Measurements from ENCODE around the gene SDC3.

Gene SDC3

DNA sequence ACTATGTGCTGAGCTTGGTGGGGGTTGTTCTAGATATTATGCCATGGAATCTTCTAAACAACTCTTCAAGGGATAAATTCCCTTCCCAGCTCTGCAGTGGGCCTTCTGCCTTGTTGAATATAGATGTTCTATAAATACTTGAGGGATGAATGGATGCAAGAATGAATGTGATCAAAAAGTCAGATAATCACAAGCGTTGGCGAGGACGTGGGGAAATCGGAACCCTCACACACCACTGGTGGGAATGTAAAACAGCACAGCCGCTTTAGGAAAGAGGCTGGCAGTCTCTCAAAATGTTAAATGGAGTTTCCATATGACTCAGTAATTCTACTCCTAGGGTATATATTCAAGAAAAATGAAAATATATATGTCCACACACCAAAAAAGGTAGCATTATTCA, 19.0 kb downstream of the SDC3 start:
- no peak for DNase-seq (ENCODE audit: low read depth, low spot score)

DNA sequence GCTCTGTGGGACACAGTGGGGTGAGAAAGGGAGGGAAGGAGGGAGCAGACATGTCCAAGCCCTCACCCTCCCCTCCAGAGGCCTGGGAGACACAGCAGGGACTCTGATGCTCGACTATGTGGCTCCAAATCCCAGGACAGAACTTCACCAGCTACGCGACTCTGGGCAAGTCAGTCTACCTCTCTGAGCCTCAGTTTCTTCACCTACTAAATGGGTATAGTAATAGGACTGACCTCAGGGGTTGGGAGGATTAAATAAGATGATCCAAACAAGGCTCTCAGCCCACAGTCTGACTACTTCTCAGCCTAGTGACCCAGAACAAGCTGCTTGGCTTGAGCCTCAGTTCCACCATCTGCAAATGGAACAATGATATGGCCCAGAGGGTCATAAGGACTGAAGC, 19.6 kb downstream of the SDC3 start:
- DNase-seq (ENCODE audit: low read depth, low spot score), result no peak

DNA sequence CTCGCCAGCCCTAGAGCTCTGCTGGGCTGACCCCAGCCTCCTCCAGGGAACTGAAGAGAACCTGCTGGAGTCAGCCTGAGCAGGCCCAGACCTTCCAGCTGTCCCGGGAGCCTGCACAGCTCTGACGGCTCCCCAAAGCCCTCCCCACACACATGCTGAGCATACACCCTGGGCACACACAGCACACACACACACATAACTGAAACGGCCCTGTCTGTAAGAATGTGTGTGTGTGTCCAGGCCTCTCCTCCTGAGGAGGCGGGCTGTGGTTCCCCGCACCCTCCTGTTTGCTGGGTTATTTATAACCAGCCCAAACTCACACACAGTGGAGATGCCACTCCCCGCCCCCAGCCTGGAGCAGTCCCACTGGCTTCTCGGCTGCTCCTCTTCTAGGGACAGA, 20.2 kb downstream of the SDC3 start:
- no peak for DNase-seq (ENCODE audit: low read depth, low spot score)

DNA sequence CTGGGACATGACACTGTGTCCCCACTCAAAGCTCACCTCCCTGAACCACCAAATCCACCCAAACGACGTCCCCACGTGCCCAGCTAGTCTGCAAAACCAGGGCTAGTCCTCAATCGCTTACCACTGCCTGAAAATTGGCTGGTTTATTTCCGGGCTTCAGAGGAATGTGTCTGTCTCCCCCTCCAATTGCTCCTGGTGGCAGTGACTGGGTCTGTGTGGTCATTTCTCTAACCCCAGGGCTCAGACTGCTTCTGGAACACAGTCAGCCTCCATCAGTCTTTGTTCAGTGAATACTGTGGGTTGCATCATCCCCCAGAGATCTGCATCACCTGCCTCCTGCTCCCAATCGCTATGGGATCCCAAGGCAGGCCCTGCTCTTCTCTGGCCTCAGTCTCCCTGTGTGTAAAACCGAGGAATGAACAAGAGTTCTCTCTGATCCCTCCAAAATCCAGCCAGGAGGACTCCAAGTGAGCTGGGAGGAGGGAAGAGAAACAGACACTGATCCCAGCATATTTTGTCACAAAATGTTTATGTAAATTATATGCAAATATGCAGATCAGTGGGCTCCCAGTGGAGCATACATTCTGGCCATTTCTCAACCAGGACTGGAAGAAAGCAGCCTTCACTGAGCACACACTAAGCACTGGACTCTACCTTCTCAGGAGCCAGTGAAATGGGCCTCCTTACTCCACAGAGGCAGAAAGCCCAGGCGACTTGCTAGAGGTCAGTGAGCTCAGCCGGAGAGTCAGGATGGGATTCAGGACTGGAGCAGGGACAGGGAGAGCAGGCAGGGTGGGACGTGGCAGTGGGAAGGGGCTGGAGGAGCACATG, 20.9 kb downstream of the SDC3 start:
- DNase-seq (ENCODE audit: low read depth, low spot score), result no peak

DNA sequence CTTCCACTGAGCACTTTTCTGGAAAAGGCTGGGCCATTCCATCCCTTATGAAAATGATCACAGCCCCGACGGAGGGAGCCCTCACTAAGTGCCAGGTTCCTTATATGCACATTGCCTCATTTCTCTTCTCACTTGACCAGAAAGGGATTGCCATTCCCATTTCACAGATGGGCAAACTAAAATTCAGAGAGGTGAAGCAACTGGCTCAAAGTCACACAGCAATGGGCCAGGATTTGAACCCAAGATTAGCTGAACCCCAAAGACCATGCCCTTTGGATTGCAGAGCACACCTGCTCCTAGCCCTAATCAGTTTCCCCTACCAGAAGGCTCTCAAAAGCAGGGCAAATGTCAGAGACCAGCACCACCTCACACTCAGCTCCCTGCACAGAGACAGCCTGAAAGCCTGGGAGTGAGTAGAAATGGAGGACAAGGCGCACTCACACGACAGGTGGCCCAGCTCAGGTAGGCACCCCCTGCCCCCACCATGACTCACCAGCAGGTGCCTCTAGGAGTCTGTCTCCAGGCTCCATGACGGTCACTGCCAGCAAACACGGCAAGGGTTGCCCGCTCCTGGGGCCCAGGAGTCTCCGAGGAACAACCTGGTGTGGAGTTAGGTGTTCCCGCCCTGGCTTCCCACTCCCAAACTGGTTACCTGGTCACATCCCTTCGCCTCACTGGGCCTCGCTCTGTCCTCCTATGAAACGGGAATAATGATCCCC, 21.7 kb downstream of the SDC3 start:
- DNase-seq (ENCODE audit: low read depth, low spot score), result no peak

DNA sequence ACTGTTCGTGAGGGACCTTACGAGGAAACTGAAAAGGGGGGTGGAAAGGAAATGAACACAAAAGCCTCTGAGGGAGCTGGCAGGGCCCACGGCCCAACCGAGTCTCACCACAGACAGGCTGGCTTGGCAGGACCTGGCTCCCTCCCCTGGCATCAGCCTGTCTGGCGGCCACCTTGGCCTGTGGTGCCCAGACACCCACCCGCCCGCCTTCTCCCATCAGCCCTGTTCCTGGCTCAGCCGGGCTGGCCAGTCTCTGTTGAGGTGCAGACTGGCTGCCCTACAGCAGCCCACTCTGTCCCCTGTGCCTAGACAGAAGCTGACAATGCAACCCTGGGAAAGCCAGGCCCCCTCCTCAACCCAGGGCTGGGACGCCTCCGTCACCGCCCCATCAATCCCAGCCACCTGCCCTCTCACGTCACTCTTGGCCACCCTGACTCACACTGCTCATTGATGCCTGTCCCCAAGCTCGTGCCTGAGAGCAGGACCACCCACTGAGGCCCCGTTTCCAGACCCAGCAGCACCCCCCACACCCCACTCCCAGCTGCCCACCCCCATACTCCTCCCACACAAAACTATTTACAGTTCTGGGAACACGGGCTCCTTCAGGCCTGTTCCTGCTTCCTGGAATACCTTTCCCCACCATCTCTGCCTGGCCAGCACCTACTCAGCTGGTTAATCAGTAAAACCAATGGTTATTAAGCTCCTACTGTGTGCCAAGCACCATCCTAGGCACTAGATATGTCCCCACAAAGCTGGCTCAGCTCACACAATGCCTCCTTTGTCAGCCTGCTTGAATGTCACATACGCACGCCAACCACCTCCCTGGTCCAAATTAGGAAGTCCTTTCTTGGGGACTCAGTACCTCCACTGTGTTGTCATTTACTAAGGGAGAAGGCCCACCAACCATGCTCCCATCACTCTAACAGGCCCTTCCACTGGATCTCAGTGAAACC, 22.7 kb downstream of the SDC3 start:
- no peak for DNase-seq (ENCODE audit: low read depth, low spot score)

DNA sequence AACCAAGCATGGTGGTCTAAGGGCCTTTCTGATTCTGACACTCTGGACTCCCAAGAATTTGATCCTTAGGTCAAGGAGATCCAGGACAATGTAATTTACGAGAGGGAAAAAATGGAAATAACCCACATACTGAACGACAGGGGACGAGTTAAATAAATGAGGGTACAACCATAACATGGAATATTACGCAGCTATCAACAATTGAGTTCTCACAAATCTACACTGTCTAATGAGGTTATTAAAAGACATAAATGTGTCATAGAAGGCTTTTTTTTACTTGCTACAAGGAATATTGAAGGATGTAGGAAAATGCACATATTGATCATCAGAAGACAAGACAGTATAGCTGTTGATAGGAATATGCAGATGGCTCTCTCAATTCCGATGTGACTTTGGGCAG, 23.8 kb downstream of the SDC3 start:
- no peak for DNase-seq (ENCODE audit: low read depth, low spot score)

DNA sequence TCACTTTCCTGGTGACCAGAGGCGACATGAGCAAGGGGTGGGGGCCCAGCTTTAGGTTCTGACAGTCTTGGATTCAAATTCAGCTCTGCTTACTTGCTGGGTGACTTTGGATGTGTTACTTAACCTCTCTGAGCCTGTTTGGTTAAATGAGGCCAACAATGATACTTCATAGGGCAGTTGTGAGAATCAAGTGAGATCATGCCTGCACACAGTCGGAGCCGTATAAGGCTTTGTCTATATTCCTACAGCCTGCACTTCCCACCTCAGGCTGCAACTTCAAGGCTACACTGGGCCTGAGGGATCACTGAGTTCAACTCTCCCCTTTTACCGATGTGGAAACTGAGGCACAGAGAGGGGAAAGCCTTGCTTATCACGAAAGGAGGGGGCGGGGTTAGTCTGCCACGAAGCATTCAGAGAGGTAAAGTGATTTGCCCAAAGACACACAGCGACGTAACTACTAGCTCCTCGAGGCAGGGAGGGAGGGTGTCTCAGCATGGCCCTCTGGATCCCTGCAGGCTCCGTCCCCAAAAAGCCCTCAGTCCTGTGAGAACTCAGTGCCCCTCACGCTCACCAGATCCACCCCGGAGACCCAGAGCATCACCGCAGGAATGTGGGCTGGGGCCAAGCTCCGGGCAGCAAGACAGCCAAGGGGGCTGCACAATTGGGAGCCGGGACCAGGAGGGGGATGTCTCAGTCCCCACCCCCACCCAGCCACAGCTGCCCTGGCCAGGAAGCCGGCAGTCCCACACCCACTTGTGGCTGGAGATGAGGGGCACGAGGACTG, 25.0 kb downstream of the SDC3 start:
- DNase-seq (ENCODE audit: low read depth, low spot score), result no peak

DNA sequence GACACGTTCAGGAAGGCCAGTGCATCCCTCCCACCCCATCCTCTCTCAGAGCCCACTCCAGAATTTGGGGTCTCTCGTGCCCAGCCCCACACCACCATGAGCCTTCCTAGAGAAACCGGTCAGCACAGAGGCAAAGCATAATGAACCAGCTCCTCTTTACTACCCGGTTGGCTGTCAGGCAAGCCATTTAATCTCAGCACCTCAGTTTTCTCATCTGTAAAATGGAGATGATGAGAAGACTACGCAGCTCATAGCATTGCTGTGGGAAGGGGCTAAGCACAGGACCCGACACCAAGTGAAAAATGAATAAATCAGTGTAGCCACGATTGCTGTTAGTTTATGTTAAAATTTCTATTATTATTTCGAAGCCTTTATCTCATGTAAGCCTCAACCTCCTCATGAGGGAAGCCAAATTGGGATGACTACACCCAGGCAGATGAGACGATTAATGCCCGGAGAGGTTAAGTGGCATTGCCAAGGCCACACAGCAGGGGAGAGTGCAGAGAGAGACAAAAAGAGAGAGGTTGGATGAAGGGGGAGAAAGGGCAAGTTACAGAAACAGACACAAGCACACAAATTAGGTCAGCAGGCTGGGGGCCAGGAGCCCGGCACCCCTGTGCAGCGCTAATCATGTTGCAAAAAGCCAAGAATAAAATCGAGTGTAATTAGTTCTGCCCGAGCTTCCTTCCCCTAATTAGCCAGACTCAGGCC, 25.7 kb downstream of the SDC3 start:
- DNase-seq (ENCODE audit: low read depth, low spot score), result no peak

DNA sequence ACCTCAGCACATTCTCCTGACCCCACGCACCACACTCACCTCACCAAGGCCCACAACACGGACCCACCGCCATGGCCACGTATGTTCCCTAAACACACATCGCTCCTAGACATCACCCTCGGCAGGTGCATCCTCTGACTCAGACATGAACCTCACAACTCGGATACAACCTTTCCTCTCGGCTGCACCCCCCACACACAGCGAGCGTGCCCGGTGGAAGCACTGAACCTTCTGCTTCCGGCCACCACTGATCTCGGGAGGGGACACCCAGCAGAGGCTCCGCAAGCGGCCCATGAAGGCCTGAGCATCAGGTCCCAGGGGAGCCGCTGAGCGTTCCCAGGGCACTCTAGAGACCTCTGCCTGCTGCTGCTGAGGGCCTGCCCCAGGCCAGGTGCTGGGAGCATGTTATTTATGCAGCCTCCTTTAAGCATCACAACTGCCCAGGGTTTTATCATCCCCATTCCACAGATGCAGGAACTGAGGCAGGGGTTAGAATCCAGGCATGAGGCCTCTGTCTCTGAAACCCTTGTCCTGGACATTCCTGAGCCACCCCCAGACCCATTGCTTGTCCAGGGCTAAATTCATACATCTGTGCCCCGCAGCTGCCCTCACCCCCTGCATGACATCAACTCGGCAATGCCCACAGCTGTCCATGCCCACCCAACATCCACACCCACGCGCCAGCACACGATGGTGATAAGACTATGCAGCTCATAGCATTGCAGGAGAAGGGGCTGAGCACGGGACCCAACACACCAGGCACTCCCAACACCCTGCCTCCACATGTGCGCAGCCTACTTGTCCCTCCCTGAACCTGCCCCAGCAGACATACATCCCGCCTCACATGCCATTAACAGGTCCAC, 27.0 kb downstream of the SDC3 start:
- DNase-seq (ENCODE audit: low read depth, low spot score), result no peak

DNA sequence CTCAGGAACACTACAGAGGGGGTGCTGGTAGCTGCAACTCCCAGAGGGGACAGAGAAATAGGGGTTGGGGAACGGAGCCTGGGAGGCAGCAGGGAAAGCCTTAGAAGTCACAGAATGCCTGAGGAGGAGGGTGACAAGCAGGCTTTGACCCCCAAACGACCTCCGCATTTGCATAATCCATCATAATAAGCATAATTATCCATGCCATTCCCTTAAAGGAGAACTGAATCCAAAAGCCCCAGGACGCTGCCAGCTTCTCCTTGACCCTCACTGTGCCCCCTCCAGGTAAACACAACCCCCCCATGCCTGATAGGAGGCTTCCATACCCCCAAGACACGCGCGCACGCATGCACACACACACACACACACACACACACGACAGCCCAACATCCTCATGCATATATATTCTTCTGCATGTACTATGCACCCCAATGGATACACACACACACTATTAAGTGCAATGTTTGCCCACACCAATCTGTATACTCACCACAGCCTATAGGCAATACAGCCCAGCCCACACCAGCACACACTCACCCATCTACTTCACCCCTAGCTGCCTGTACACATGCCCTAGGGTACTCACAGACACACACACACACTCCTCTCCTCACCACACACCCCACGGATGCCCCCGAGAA, 27.8 kb downstream of the SDC3 start:
- no peak for DNase-seq (ENCODE audit: low read depth, low spot score)

DNA sequence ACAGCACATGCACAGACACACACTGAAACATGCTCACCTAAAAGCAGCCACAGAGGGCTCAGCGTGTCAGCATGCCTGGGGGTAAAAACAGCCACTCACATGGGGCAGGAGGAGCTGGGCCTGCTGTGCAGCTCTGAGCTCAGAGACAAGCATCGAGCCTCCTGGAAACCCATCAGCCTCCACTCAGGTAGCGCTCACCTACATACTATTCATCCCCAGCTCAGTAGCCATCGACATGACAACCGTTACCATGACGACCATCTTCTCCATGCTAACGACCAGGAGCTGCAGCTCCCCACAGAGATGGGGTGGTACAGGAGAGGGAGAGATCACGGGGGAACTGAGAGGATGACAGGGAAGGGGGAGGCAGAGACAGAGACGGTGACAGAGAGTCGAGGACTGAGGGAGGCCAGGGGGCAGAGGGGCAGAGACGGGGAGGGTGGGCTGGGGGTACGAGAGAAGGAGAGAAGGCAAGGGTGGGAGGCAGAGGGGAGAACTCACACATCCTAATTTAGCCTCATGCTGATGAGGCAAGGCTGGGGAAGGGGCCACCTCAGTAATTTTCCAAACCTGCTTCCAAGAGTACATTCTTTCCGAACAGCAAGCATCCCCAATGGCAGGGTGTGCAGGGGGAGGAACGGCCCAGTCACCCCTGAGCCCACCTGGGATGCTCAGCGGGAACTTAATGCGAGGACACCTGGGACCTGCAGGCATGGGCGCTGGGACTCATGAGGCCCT, 28.4 kb downstream of the SDC3 start:
- no peak for DNase-seq (ENCODE audit: low read depth, low spot score)

DNA sequence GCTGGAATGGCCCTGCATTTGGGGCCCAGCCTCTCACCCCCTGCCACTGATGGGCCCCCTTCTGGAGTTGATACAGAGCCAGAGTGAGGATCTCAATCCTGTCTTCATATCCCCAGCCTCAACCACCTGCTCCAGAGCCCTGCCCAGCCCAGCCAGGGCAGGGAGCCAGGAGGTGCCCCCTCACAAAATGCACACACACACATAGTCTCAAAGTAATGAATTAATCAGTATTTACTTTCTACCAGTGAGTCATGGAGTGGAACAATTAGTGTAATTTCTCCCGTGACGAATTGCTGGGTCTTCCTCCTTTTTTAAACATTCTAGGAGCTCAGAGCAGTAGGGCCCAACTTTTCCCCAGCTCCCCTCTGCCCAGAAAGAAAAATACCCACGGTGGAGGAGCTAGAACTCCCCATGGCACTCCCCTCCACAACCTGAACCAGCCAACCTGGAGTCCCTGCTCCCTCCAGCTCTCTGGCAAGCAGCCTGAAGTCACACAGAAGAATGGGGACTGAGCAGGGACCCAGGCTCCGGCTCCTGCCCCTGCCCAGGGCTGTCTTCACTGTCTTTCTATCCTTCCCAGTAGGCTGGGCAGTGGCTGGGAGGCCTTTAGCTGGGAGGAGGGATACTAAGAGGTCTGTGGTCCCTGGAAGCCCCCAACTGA, 29.3 kb downstream of the SDC3 start:
- DNase-seq (ENCODE audit: low read depth, low spot score), result no peak

DNA sequence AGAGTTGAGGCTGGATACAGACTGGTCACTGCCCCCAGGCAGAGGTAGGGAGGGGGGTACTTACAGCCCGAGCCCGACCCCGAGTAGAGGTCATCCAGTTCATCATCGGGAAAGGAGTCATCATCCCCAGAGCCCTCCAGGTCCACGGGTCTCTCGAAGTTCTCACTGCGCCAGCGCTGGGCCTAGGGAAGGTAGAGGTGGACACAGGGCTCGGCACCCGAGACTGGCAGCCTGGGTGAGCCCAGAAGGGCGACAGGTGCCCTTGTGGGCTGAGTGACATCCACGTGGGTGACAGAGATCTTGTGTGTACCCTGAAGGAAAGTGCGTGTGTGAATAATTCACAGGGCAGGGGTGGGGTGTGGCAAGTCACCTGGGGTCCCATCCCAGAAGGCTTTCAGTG, 30.0 kb downstream of the SDC3 start:
- DNase-seq (ENCODE audit: low read depth, low spot score), result no peak

DNA sequence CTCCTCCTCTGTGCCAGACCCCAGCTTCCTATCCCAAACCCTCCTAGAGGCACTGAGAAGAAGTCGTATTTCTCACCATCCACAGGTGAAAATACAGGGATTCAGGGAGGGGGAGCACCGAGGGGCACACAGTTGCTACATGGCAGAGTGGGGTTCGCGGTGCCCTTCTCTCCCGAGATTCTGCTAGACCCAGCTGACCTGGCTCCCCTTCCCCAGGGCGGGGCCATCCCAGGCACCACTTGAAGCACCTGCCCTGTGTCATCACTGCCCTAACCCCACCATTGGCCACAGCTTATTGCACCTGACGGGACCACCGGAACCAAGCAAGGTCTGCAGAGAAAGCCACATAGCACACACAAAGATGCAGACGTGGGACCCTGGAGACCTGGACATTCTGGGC, 30.5 kb downstream of the SDC3 start:
- no peak for DNase-seq (ENCODE audit: low read depth, low spot score)

DNA sequence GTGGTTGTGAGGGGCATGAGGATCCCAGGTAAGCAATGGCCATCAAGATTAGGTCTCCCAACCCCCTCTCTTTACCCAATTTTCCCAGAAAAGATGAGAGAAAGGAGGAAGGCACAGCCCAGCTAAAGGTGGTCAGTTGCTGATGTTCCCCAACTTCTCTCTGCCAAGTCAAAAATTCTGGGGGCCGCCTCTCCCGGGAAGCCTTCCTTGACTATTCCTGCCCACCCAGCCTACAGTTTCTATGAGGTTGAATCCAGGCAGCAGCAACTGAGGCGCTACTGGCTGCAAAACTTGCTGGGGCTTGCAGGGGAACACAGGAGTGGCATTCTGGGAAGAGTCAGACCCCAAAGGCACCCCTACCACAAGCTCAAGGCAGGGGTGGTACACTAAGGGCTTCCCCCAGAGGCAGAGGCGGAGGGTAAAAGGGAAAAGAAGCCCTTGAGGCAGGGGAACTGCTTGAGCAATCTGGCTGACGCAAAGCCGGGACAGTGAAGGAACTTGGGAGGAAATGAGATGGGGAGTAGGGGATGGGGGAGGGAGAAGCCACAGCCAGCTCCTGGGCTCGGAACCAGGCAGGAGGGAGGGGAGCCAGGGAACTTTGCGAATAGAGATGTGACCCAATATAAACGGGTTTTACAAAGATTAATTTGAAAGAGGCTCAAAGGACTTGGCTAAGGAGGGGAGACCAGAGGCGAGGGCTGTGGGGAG, 31.2 kb downstream of the SDC3 start:
- no peak for DNase-seq (ENCODE audit: low read depth, low spot score)

DNA sequence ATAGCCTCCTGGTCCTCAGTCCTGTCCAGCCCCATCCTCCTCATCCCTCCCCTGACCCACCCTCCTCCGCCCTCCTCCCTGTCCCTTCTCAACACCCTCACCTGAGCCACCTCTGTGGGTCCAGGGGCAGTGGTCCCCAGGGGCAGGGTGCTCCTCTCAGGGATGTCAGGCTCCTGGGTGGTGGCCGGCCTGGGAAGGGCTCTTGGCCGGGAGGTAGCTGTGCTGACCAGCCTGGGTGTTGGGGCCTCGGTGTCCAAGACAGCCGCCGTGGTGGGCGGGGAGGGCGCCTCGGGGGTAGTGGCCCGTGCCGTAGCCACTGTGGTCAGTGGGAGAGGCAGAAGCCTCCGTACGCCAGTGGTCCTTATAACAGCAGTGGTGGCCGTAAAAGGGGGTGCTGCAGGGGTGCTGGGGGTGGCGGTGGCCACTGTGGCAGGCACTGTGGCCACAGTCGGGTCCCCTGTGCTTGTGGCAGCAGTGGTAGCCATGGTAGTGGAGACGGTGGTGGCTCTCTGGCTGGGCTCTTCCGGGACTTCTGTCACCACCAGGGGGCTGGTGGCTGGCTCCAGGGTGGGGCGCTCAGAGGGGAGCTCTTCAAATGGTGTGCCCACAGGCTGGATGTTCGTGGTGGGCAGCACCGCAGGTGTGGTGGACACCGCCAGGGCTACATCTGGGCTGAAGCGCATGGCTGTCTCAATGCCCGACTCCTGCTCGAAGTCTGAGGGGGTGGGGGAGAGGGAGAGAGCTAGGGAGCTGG, 31.9 kb downstream of the SDC3 start:
- DNase-seq (ENCODE audit: low read depth, low spot score), result no peak
